NCI-H1048 (cell line): ENCODE data around the gene HES4.
A peak's percentile ranks its signal among the peaks of the same experiment; 100 is the strongest.
"Not testable (repeated sequence)": the region's sequence is repeated elsewhere in the genome, so short reads cannot be mapped to it uniquely, and the experiment has no call there.

ENCODE experiments used
- DNase-seq: peaks from one replicate; lab custom pipeline; 2025; lab: John Stamatoyannopoulos, UW

HES4 gene

GRCh38 chr1:1018321-1018685 lies 18.4 kb upstream of the HES4 start:
- DNase-seq = not testable (repeated sequence)

- DNase-seq = not testable (repeated sequence)
These were observed 17.8 kb upstream of the HES4 start for GRCh38 chr1:1017397-1018320.

- no peak for DNase-seq
These were observed 15.1 kb upstream of the HES4 start for GRCh38 chr1:1014799-1015681.

GRCh38 chr1:1013922-1014648 lies 14.2 kb upstream of the HES4 start:
- DNase-seq = no peak

GRCh38 chr1:1013105-1013921 lies 13.4 kb upstream of the HES4 start, which contains the start of gene ISG15:
Gene ISG15 (plus strand): TSS chr1:1013497. CDS start chr1:1013574, 77 bp downstream.
- DNase-seq = peak; percentile 53

GRCh38 chr1:1012736-1013104 lies 12.8 kb upstream of the HES4 start:
- DNase-seq = not testable (repeated sequence)

- DNase-seq = no peak
These were observed 11.6 kb upstream of the HES4 start for GRCh38 chr1:1011396-1011949.

- not testable (repeated sequence) for DNase-seq
These were observed 10.2 kb upstream of the HES4 start for GRCh38 chr1:1010131-1010530.

- DNase-seq = no peak
These were observed 6.6 kb upstream of the HES4 start for GRCh38 chr1:1006305-1007159.

- DNase-seq = no peak
These were observed 5.9 kb upstream of the HES4 start for GRCh38 chr1:1005774-1006304.

- no peak for DNase-seq
These were observed 5.1 kb upstream of the HES4 start for GRCh38 chr1:1004780-1005697.

- DNase-seq = no peak
These were observed 4.5 kb upstream of the HES4 start for GRCh38 chr1:1004420-1004779.

- DNase-seq = no peak
These were observed 3.9 kb upstream of the HES4 start for GRCh38 chr1:1003618-1004419.

- DNase-seq = no peak
These were observed 1.3 kb upstream of the HES4 start for GRCh38 chr1:1001057-1001783.

- peak; percentile 73 for DNase-seq
These were observed 610 bp upstream of the HES4 start for GRCh38 chr1:1000357-1001056.

GRCh38 chr1:998995-999724 lies 737 bp downstream of the HES4 start:
- no peak for DNase-seq
